ENCODE data around the gene DDX47.

GRCh38 chr12:12776261-12776660, 36.9 kb upstream of the DDX47 start:
- no peak for TF ChIP-seq POLR2A (IDR thresholded peaks at IDR 0.05)
- no peak for TF ChIP-seq CTCF (IDR thresholded peaks at IDR 0.05)

Measured in gastroesophageal sphincter (tissue), 3 donors.